Common myeloid progenitor, CD34-positive (primary cell): Measurements from ENCODE around the gene TEX54.
"Not testable (repeated sequence)": the region's sequence is repeated elsewhere in the genome, so short reads cannot be mapped to it uniquely, and the experiment has no call there.

Source experiments
- CTCF ChIA-PET: fragments of 350-600 bp; sonication (Branson Sonifier 250); formaldehyde crosslinking; loops from one replicate; lab custom pipeline; 2021; ENCODE audit warnings: antibody characterized with exemption; lab: Charles Lee
- POLR2A ChIA-PET: fragments of 350-600 bp; sonication (Branson Sonifier 250); formaldehyde crosslinking; loops from one replicate; lab custom pipeline; 2021; ENCODE audit warnings: antibody characterized with exemption; lab: Charles Lee
- DNase-seq, 3 donors: peaks; one replicate each; pipeline versions ENCODE4 v3.0.0 to v3.0.0-alpha.2; 2013
- H3K27ac ChIP-seq, 2 experiments: 1 replicate in 1 of 2; 2 replicates in 1 of 2; pipeline ENCODE4 v1.7.0; 2013; ENCODE audit warnings: inconsistent platforms in 2 of 2, low read length in 2 of 2, mild to moderate bottlenecking in 2 of 2, low read depth in 1 of 2, moderate library complexity in 1 of 2; ENCODE audit not compliant: severe bottlenecking in 2 of 2, insufficient read depth in 1 of 2, poor library complexity in 1 of 2
- H3K27me3 ChIP-seq, 5 experiments: replicated peaks in 2 of 5; 1 replicate in 3 of 5; 2 replicates in 2 of 5; pipeline versions ENCODE4 v1.6.1 to v1.7.0; 2013; ENCODE audit warnings: low read length in 4 of 5, mild to moderate bottlenecking in 2 of 5, moderate library complexity in 2 of 5, inconsistent platforms in 1 of 5; ENCODE audit not compliant: insufficient read depth in 5 of 5, control insufficient read depth in 4 of 5
- H3K36me3 ChIP-seq, 4 experiments: 1 replicate in 2 of 4; 2 replicates in 2 of 4; pipeline versions ENCODE4 v1.6.1 to v1.7.0; 2013; ENCODE audit warnings: low read length in 3 of 4, control low read depth in 1 of 4, mild to moderate bottlenecking in 1 of 4; ENCODE audit not compliant: control insufficient read depth in 4 of 4, insufficient read depth in 4 of 4
- H3K4me1 ChIP-seq, 4 experiments: 1 replicate in 3 of 4; 2 replicates in 1 of 4; pipeline versions ENCODE4 v1.6.1 to v1.7.1; 2013; ENCODE audit warnings: low read length in 3 of 4, mild to moderate bottlenecking in 3 of 4, control low read depth in 1 of 4, inconsistent platforms in 1 of 4, moderate library complexity in 1 of 4; ENCODE audit not compliant: control insufficient read depth in 4 of 4, insufficient read depth in 4 of 4; ENCODE audit errors: control extremely low read depth in 1 of 4
- H3K4me3 ChIP-seq, 7 experiments: 1 replicate in 4 of 7; 2 replicates in 3 of 7; pipeline versions ENCODE4 v1.5.1 to v1.7.0; 2013; ENCODE audit warnings: mild to moderate bottlenecking in 7 of 7, low read length in 6 of 7, moderate library complexity in 6 of 7, inconsistent platforms in 2 of 7, low read depth in 2 of 7, control low read depth in 1 of 7; ENCODE audit not compliant: insufficient read depth in 4 of 7, control insufficient read depth in 1 of 7; ENCODE audit errors: extremely low read depth in 1 of 7
- H3K9me3 ChIP-seq, 5 experiments: 1 replicate in 4 of 5; 2 replicates in 1 of 5; pipeline versions ENCODE4 v1.6.1 to v1.7.1; 2013; ENCODE audit warnings: low read length in 4 of 5, mild to moderate bottlenecking in 2 of 5, inconsistent platforms in 1 of 5, low read depth in 1 of 5, moderate library complexity in 1 of 5; ENCODE audit not compliant: control insufficient read depth in 4 of 5, insufficient read depth in 2 of 5; ENCODE audit errors: control extremely low read depth in 1 of 5
- WGBS: methylation state at CpG from one replicate; pipeline ENCODE4 v1.1.5; 2013; ENCODE audit not compliant: insufficient coverage; 5-methylcytosine and 5-hydroxymethylcytosine counted together

Gene TEX54

GRCh38 chr11:62861564-62862192 lies 29.0 kb upstream of the TEX54 start:
- H3K9me3 ChIP-seq, H3K4me3 ChIP-seq, H3K27me3 ChIP-seq, DNase-seq, H3K27ac ChIP-seq: not testable (repeated sequence)
- POLR2A ChIA-PET: interaction anchor here (0.5 to 4.6 kb wide), 4 partner anchors 11 to 75 kb away, joined by 3 to 26 read pairs (median 6); no protein-coding TSS in a partner anchor
- peaks cover 0 to 15% (median 0%) of the 10 kb centered on the region in 4 experiments for H3K36me3 ChIP-seq
- CTCF ChIA-PET: interaction anchor here (0.6 to 4.5 kb wide), 12 partner anchors 10 to 269 kb away, joined by 3 to 54 read pairs (median 4); partner anchors contain the start of genes NXF1 and TMEM179B
- WGBS: 95% methylated on average over 13 of the region's 16 CpGs
- H3K4me1 ChIP-seq: peaks cover 0 to 40% (median 10%) of the 10 kb centered on the region in 4 experiments

GRCh38 chr11:62860835-62861563 lies 28.4 kb upstream of the TEX54 start:
- Histone ChIP-seq H3K27me3 (no peaks in the 10 kb centered on the region), H3K27ac (no peak overlapping the region), H3K4me3 (no peak overlapping the region), H3K4me1 (peaks cover 4 to 45% (median 16%) of the 10 kb centered on the region in 4 experiments), H3K36me3 (peaks cover 0 to 9% (median 0%) of the 10 kb centered on the region in 4 experiments), H3K9me3 (no peaks in the 10 kb centered on the region)
- CTCF ChIA-PET: interaction anchor here (0.7 to 4.5 kb wide), 9 partner anchors 10 to 268 kb away, joined by 3 to 54 read pairs (median 5); partner anchors contain the start of genes NXF1 and TMEM179B
- no peak for DNase-seq
- 92% methylated on average over 3 of the region's 5 CpGs for WGBS
- POLR2A ChIA-PET: interaction anchor here (4.6 kb wide), 1 partner anchor 20 kb away, joined by 26 read pairs; no protein-coding TSS in a partner anchor

DNA sequence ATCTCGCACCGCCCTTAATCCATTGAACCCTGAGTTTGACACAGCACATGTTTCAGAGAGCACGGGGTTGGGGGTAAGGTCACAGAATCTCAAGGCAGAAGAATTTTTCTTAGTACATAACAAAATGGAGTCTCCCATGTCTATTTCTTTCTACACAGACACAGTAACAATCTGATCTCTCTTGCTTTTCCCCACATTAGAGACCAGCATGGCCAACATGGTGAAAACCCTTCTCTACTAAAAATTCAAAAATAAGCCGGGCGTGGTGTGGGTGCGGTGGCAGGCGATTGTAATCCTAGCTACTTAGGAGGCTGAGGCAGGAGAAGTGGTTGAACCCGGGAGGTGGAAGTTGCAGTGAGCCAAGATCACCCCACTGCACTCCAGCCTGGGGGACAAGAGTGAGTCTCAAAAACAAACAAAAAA lies 26.7 kb upstream of the TEX54 start:
- H3K27me3 ChIP-seq, CTCF ChIA-PET, DNase-seq, H3K9me3 ChIP-seq, POLR2A ChIA-PET, H3K4me3 ChIP-seq: not testable (repeated sequence)
- 83% methylated on average over 1 of the region's 8 CpGs for WGBS
- peak overlapping the region in 1 of 2 experiments; percentile 49 for H3K27ac ChIP-seq
- H3K4me1 ChIP-seq: peaks cover 10 to 48% (median 24%) of the 10 kb centered on the region in 4 experiments
- H3K36me3 ChIP-seq: peaks cover 0 to 20% (median 2%) of the 10 kb centered on the region in 4 experiments

DNA sequence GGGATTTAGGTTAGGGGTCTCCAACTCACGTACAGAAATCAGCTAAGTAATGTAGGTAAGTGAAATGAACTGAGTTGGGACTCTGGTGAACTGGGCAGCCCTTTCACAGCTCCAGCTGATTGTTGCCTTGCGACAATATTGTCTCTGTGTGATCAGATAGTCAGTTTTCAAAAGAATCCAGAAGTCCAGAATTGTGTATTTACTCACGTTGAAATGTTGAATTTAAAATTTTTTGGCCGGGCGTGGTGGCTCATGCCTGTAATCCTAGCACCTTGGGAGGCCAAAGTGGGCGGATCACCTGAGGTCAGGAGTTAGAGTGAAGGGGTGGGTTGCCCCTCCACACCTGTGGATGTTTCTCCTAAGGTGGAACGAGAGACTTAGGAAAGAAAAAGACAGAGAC lies 25.6 kb upstream of the TEX54 start:
- Histone ChIP-seq H3K27ac (peak overlapping the region in 1 of 2 experiments; percentile 51), H3K4me3 (peak overlapping the region in 1 of 7 experiments; percentile 89), H3K27me3 (no peaks in the 10 kb centered on the region), H3K4me1 (peaks cover 21 to 59% (median 35%) of the 10 kb centered on the region in 4 experiments), H3K36me3 (peaks cover 5 to 24% (median 9%) of the 10 kb centered on the region in 4 experiments), H3K9me3 (no peaks in the 10 kb centered on the region)
- POLR2A ChIA-PET: interaction anchor here (9.1 kb wide), 1 partner anchor 17 kb away, joined by 121 read pairs; the partner anchor contains the start of gene WDR74
- CTCF ChIA-PET: interaction anchor here (0.7 to 1.2 kb wide), 6 partner anchors 13 to 82 kb away, joined by 3 to 6 read pairs (median 3); partner anchors contain the start of genes SLC3A2, TEX54 and TMEM179B
- no peak for DNase-seq
- WGBS: 98% methylated on average over 6 of the region's 7 CpGs

GRCh38 chr11:62857541-62857982 lies 24.9 kb upstream of the TEX54 start:
- Histone ChIP-seq H3K27ac (peak overlapping the region in 1 of 2 experiments; percentile 51), H3K4me3 (peak overlapping the region in 2 of 7 experiments; percentile 6 to 89)
- WGBS: 83% methylated on average over 2 of the region's 2 CpGs

GRCh38 chr11:62856333-62856895 lies 23.8 kb upstream of the TEX54 start:
- Histone ChIP-seq H3K36me3 (peaks cover 12 to 39% (median 22%) of the 10 kb centered on the region in 4 experiments), H3K27ac (peak overlapping the region in 1 of 2 experiments; percentile 91), H3K27me3 (no peaks in the 10 kb centered on the region), H3K4me1 (peaks cover 25 to 60% (median 38%) of the 10 kb centered on the region in 4 experiments), H3K9me3 (no peaks in the 10 kb centered on the region), H3K4me3 (peak overlapping the region; percentile 11 to 100 (median 97))
- DNase-seq: peak in 1 of 3 donors; percentile 21
- ChIA-PET POLR2A (interaction anchor here (0.5 to 9.1 kb wide), 8 partner anchors 15 to 191 kb away, joined by 3 to 121 read pairs (median 4); partner anchors contain the start of genes C11orf98, CSKMT, LBHD1 and STX5), CTCF (interaction anchor here (0.8 to 2.3 kb wide), 7 partner anchors 11 to 179 kb away, joined by 3 to 10 read pairs (median 3); partner anchors contain the start of genes SLC3A2 and TMEM179B)
- WGBS: 4% methylated on average over 17 of the region's 20 CpGs

More at GRCh38 chr11:62857541-62857982, 24.9 kb upstream of the TEX54 start:
- no peak for DNase-seq
- Histone ChIP-seq H3K9me3 (no peaks in the 10 kb centered on the region), H3K27me3 (no peaks in the 10 kb centered on the region), H3K4me1 (peaks cover 25 to 65% (median 40%) of the 10 kb centered on the region in 4 experiments), H3K36me3 (peaks cover 5 to 30% (median 15%) of the 10 kb centered on the region in 4 experiments)
- ChIA-PET CTCF (interaction anchor here (0.7 to 1.2 kb wide), 6 partner anchors 13 to 81 kb away, joined by 3 to 6 read pairs (median 3); partner anchors contain the start of genes SLC3A2, TEX54 and TMEM179B), POLR2A (interaction anchor here (9.1 kb wide), 1 partner anchor 17 kb away, joined by 121 read pairs; the partner anchor contains the start of gene WDR74)
